GM19438 (cell line): ENCODE data around the gene FNBP1L.

ENCODE experiments used
- ATAC-seq: cut with Tn5 transposase; IDR thresholded peaks from one replicate; pipeline ENCODE4 v1.9.1; 2021; ENCODE audit warnings: low read depth; ENCODE audit not compliant: unreplicated experiment

The FNBP1L gene

GRCh38 chr1:93483606-93484005 lies 35.7 kb downstream of the FNBP1L start:
- ATAC-seq: no peak

- no peak for ATAC-seq
Measured at GRCh38 chr1:93488207-93488606, 40.3 kb downstream of the FNBP1L start.

- ATAC-seq: no peak
Measured at GRCh38 chr1:93489756-93490155, 41.8 kb downstream of the FNBP1L start.

GRCh38 chr1:93490357-93490756 lies 42.4 kb downstream of the FNBP1L start:
- no peak for ATAC-seq

- no peak for ATAC-seq
Measured at GRCh38 chr1:93495911-93496310, 48.0 kb downstream of the FNBP1L start.

GRCh38 chr1:93496520-93496919 lies 48.6 kb downstream of the FNBP1L start:
- ATAC-seq: no peak

- ATAC-seq: no peak
Measured at GRCh38 chr1:93499075-93499474, 51.2 kb downstream of the FNBP1L start.

- ATAC-seq: no peak
Measured at GRCh38 chr1:93499533-93499932, 51.6 kb downstream of the FNBP1L start.

GRCh38 chr1:93500275-93500674 lies 52.4 kb downstream of the FNBP1L start:
- no peak for ATAC-seq

GRCh38 chr1:93501399-93501798 lies 53.5 kb downstream of the FNBP1L start:
- ATAC-seq: no peak

GRCh38 chr1:93501829-93502369 lies 54.0 kb downstream of the FNBP1L start:
- no peak for ATAC-seq

GRCh38 chr1:93502571-93502970 lies 54.7 kb downstream of the FNBP1L start:
- no peak for ATAC-seq

- no peak for ATAC-seq
Measured at GRCh38 chr1:93503163-93503562, 55.2 kb downstream of the FNBP1L start.

GRCh38 chr1:93503816-93504215 lies 55.9 kb downstream of the FNBP1L start:
- ATAC-seq: no peak

GRCh38 chr1:93504247-93505033 lies 56.5 kb downstream of the FNBP1L start:
- ATAC-seq: no peak

GRCh38 chr1:93506126-93506525 lies 58.2 kb downstream of the FNBP1L start:
- no peak for ATAC-seq

- no peak for ATAC-seq
Measured at GRCh38 chr1:93516164-93516563, 68.2 kb downstream of the FNBP1L start.

- no peak for ATAC-seq
Measured at GRCh38 chr1:93518516-93518915, 70.6 kb downstream of the FNBP1L start.

GRCh38 chr1:93519199-93519829 lies 71.4 kb downstream of the FNBP1L start:
- ATAC-seq: no peak

GRCh38 chr1:93521618-93522017 lies 73.7 kb downstream of the FNBP1L start:
- no peak for ATAC-seq

GRCh38 chr1:93522721-93523120 lies 74.8 kb downstream of the FNBP1L start:
- no peak for ATAC-seq

- no peak for ATAC-seq
Measured at GRCh38 chr1:93525431-93525830, 77.5 kb downstream of the FNBP1L start.
